BJ (cell line): ENCODE measurements around the gene ATP6V1G2. TPM values are rescaled to one million over a fixed set of nuclear protein-coding genes. Genes with fewer than 3 reads are reported as not detected.

Experiments
- CTCF ChIA-PET: fragments of 350-600 bp; formaldehyde crosslinking; extraction: SDS; loops from one replicate; lab custom pipeline; 2021; ENCODE audit warnings: antibody characterized with exemption, inconsistent platforms; lab: Yijun Ruan, JAX
- POLR2A ChIA-PET: fragments of 300-600 bp; sonication (Branson Sonifier 250); formaldehyde crosslinking; extraction: SDS; loops from one replicate; lab custom pipeline; 2021; ENCODE audit warnings: antibody characterized with exemption; lab: Charles Lee
- DNase-seq: peaks from one replicate; pipeline ENCODE4 v3.0.0-alpha.2; 2011; ENCODE audit warnings: low read depth
- H3K27me3 ChIP-seq: 2 replicates; pipeline ENCODE4 v1.6.0; 2011; ENCODE audit warnings: low read length; ENCODE audit not compliant: control insufficient read depth, insufficient read depth
- H3K36me3 ChIP-seq: 2 replicates; pipeline ENCODE4 v1.5.1; 2011; ENCODE audit warnings: low read length; ENCODE audit not compliant: control insufficient read depth, insufficient read depth
- H3K4me3 ChIP-seq: 2 replicates; pipeline ENCODE4 v1.5.1; 2011; ENCODE audit warnings: low read depth, mild to moderate bottlenecking, control low read depth, low read length
- CTCF ChIP-seq: IDR thresholded peaks from 2 replicates; pipeline ENCODE4 v1.5.1; 2011; ENCODE audit warnings: low read depth, mild to moderate bottlenecking, control low read depth, inconsistent platforms, low read length, moderate library complexity; ENCODE audit not compliant: insufficient read depth
- polyA plus RNA-seq: library from polyadenylated mRNA; depleted of rRNA; stranded (reverse); fragments of >200 nt; gene quantifications from 2 replicates; pipeline ENCODE4 v1.2.3, GENCODE V29; 2011

ATP6V1G2 gene
- polyA plus RNA-seq, 1 experiment, result 2.7 TPM

- no peaks in the 10 kb centered on the region for H3K27me3 ChIP-seq
- ChIA-PET POLR2A (no interaction called here), CTCF (interaction anchor here (1.0 to 3.6 kb wide), 3 partner anchors 21 to 68 kb away, joined by 3 to 29 read pairs (median 18); partner anchors contain the start of gene LTB)
- H3K4me3 ChIP-seq, result no peak overlapping the region
- peaks cover 16% of the 10 kb centered on the region for H3K36me3 ChIP-seq
- DNase-seq, result no peak
- no peak for TF ChIP-seq CTCF
Observed at GRCh38 chr6:31560697-31561058, 14.3 kb upstream of the ATP6V1G2 start.

GRCh38 chr6:31559958-31560696 is 13.7 kb upstream of the ATP6V1G2 start:
- TF ChIP-seq CTCF, result no peak

GRCh38 chr6:31559606-31559957 is 13.2 kb upstream of the ATP6V1G2 start:
- ChIA-PET POLR2A (no interaction called here), CTCF (interaction anchor here (0.7 to 3.6 kb wide), 7 partner anchors 12 to 37 kb away, joined by 3 to 29 read pairs (median 3); partner anchors contain the start of genes ATP6V1G2, DDX39B, LST1 and LTB)
- DNase-seq, result no peak

More at GRCh38 chr6:31559958-31560696, 13.7 kb upstream of the ATP6V1G2 start:
- Histone ChIP-seq H3K4me3 (no peak overlapping the region), H3K36me3 (peaks cover 16% of the 10 kb centered on the region), H3K27me3 (no peaks in the 10 kb centered on the region)
- POLR2A ChIA-PET, result no interaction called here
- DNase-seq, result no peak
- CTCF ChIA-PET, result interaction anchor here (0.7 to 3.6 kb wide), 8 partner anchors 12 to 67 kb away, joined by 3 to 29 read pairs (median 3); partner anchors contain the start of genes ATP6V1G2, DDX39B, LST1 and LTB

GRCh38 chr6:31558631-31559500 is 12.5 kb upstream of the ATP6V1G2 start:
- no peaks in the 10 kb centered on the region for H3K27me3 ChIP-seq
- no peak overlapping the region for H3K4me3 ChIP-seq
- ChIA-PET CTCF (interaction anchor here (0.7 to 3.6 kb wide), 7 partner anchors 11 to 38 kb away, joined by 3 to 29 read pairs (median 3); partner anchors contain the start of genes ATP6V1G2, DDX39B, LST1 and LTB), POLR2A (no interaction called here)
- no peak for DNase-seq
- TF ChIP-seq CTCF, result no peak
- peaks cover 18% of the 10 kb centered on the region for H3K36me3 ChIP-seq

More at GRCh38 chr6:31559606-31559957, 13.2 kb upstream of the ATP6V1G2 start:
- Histone ChIP-seq H3K36me3 (peaks cover 16% of the 10 kb centered on the region), H3K27me3 (no peaks in the 10 kb centered on the region), H3K4me3 (no peak overlapping the region)
- no peak for TF ChIP-seq CTCF

GRCh38 chr6:31558318-31558625 is 11.9 kb upstream of the ATP6V1G2 start:
- ChIA-PET CTCF (interaction anchor here (1.4 to 3.6 kb wide), 3 partner anchors 11 to 39 kb away, joined by 3 to 29 read pairs (median 18); partner anchors contain the start of genes LTB and NFKBIL1), POLR2A (no interaction called here)
- no peak for TF ChIP-seq CTCF
- Histone ChIP-seq H3K36me3 (peaks cover 18% of the 10 kb centered on the region), H3K27me3 (no peaks in the 10 kb centered on the region), H3K4me3 (no peak overlapping the region)
- no peak for DNase-seq
